ENCODE results near the gene TMCO2. TPM values are rescaled to one million over a fixed set of nuclear protein-coding genes. Genes with fewer than 3 reads are reported as not detected.

Gene TMCO2
- total and polyA plus RNA-seq, 3 donors from 2014 or later: 35.2 to 198 (median 81.5) TPM

- Histone ChIP-seq H3K4me3 (no peak overlapping the region), H3K4me1 (no peaks in the 10 kb centered on the region), H3K27ac (no peak overlapping the region), H3K36me3 (ENCODE audit: low read depth, missing control alignments) (no peaks in the 10 kb centered on the region), H3K9me3 (no peaks in the 10 kb centered on the region), H3K27me3 (no peaks in the 10 kb centered on the region)
- intact Hi-C loops (cut with DNase I; ENCODE audit: low total_unique reads): no loop called here
- TF ChIP-seq POLR2A (IDR thresholded peaks at IDR 0.05) (no peak), CTCF (IDR thresholded peaks at IDR 0.05) (no peak)
- 73 to 77% methylated on average over 3 of the region's 3 CpGs for WGBS, 2 donors
- DNase-seq: no peak
Observed at GRCh38 chr1:40221977-40222772, 25.6 kb upstream of the TMCO2 start.

- H3K9me3 ChIP-seq: no peaks in the 10 kb centered on the region
- intact Hi-C loops (cut with DNase I; ENCODE audit: low total_unique reads): no loop called here
- H3K4me3 ChIP-seq: no peak overlapping the region
- no peaks in the 10 kb centered on the region for H3K27me3 ChIP-seq
- no peak for DNase-seq
- no peak overlapping the region for H3K27ac ChIP-seq
- 94 to 96% methylated on average over 6 of the region's 6 CpGs for WGBS, 2 donors
- no peaks in the 10 kb centered on the region for H3K4me1 ChIP-seq
- TF ChIP-seq POLR2A (IDR thresholded peaks at IDR 0.05) (no peak), CTCF (IDR thresholded peaks at IDR 0.05) (no peak)
- no peaks in the 10 kb centered on the region for H3K36me3 ChIP-seq (ENCODE audit: low read depth, missing control alignments)
Observed at GRCh38 chr1:40224040-40224439, 23.7 kb upstream of the TMCO2 start.

- DNase-seq: no peak
- H3K4me3 ChIP-seq: no peak overlapping the region
- no peaks in the 10 kb centered on the region for H3K9me3 ChIP-seq
- no peaks in the 10 kb centered on the region for H3K27me3 ChIP-seq
- H3K4me1 ChIP-seq: no peaks in the 10 kb centered on the region
- intact Hi-C loops (cut with DNase I; ENCODE audit: low total_unique reads): no loop called here
- no peaks in the 10 kb centered on the region for H3K36me3 ChIP-seq (ENCODE audit: low read depth, missing control alignments)
- H3K27ac ChIP-seq: no peak overlapping the region
- WGBS, 2 donors: 88 to 97% methylated on average over 3 of the region's 3 CpGs
- TF ChIP-seq POLR2A (IDR thresholded peaks at IDR 0.05) (no peak), CTCF (IDR thresholded peaks at IDR 0.05) (no peak)
Observed at GRCh38 chr1:40226192-40226591, 21.5 kb upstream of the TMCO2 start.

- TF ChIP-seq CTCF (IDR thresholded peaks at IDR 0.05) (no peak), POLR2A (IDR thresholded peaks at IDR 0.05) (no peak)
- 92 to 98% methylated on average over 4 of the region's 4 CpGs for WGBS, 2 donors
- H3K4me1 ChIP-seq: no peaks in the 10 kb centered on the region
- no peak overlapping the region for H3K27ac ChIP-seq
- no peaks in the 10 kb centered on the region for H3K9me3 ChIP-seq
- no peaks in the 10 kb centered on the region for H3K36me3 ChIP-seq (ENCODE audit: low read depth, missing control alignments)
- DNase-seq: no peak
- H3K27me3 ChIP-seq: no peaks in the 10 kb centered on the region
- intact Hi-C loops (cut with DNase I; ENCODE audit: low total_unique reads): no loop called here
- no peak overlapping the region for H3K4me3 ChIP-seq
Observed at GRCh38 chr1:40232444-40232843, 15.3 kb upstream of the TMCO2 start.

- peak overlapping the region in 1 of 2 donors; percentile 7 for H3K27ac ChIP-seq
- H3K4me3 ChIP-seq: no peak overlapping the region
- no peak for DNase-seq
- intact Hi-C loops (cut with DNase I; ENCODE audit: low total_unique reads): no loop called here
- H3K9me3 ChIP-seq: no peaks in the 10 kb centered on the region
- no peaks in the 10 kb centered on the region for H3K36me3 ChIP-seq (ENCODE audit: low read depth, missing control alignments)
- no peaks in the 10 kb centered on the region for H3K27me3 ChIP-seq
- TF ChIP-seq POLR2A (IDR thresholded peaks at IDR 0.05): no peak
- no peak for TF ChIP-seq CTCF (IDR thresholded peaks at IDR 0.05)
- no peaks in the 10 kb centered on the region for H3K4me1 ChIP-seq
- WGBS, 2 donors: 83 to 96% methylated on average over 1 of the region's 1 CpG
Observed at GRCh38 chr1:40239626-40240025, 8.1 kb upstream of the TMCO2 start.

Measured in testis (tissue), 3 donors.